MM.1S (cell line): ENCODE data around the gene GNRH2.

ENCODE experiments used
- CTCF ChIP-seq: fragments of 300-600 bp; sonication (generic); IDR thresholded peaks from 2 replicates; pipeline ENCODE4 v1.5.1; 2016; ENCODE audit warnings: antibody characterized with exemption, low read length, mixed read lengths
- EZH2 ChIP-seq: fragments of 300-600 bp; sonication (generic); optimal IDR thresholded peaks from 2 replicates; pipeline ENCODE3; 2017; ENCODE audit warnings: low read depth, mild to moderate bottlenecking, antibody characterized with exemption, low read length, mixed read lengths
- EZH2phosphoT487 ChIP-seq: fragments of 300-600 bp; sonication (generic); IDR thresholded peaks from 2 replicates; pipeline ENCODE4 v1.6.1; 2018; ENCODE audit warnings: antibody characterized with exemption, low read length

GRCh38 chr20:3072530-3073250, 29.3 kb downstream of the GNRH2 start:
- TF ChIP-seq CTCF (no peak), EZH2 (no peak), EZH2phosphoT487 (no peak)
